ENCODE results near the gene GLMP.

GRCh38 chr1:156253634-156254033 is 41.8 kb downstream of the GLMP start:
- TF ChIP-seq EZH2 (IDR thresholded peaks at IDR 0.05; ENCODE audit: borderline replicate concordance, insufficient read depth, low read depth, low read length, poor library complexity, severe bottlenecking) (no peak), CTCF (IDR thresholded peaks at IDR 0.05) (no peak)
